IPS-18c (cell line): Measurements from ENCODE around the gene CUBN.
"Not testable (repeated sequence)": the region's sequence is repeated elsewhere in the genome, so short reads cannot be mapped to it uniquely, and the experiment has no call there.

Source experiments
- H3K4me3 ChIP-seq: 2 replicates; pipeline ENCODE4 v1.7.0; 2013; ENCODE audit warnings: low read depth, mild to moderate bottlenecking, low read length, moderate library complexity; ENCODE audit not compliant: insufficient read depth
- H3K9me3 ChIP-seq: one replicate; pipeline ENCODE4 v1.6.1; 2013; ENCODE audit warnings: mild to moderate bottlenecking, low read length, moderate library complexity; ENCODE audit not compliant: control insufficient read depth, insufficient read depth

The CUBN gene

DNA sequence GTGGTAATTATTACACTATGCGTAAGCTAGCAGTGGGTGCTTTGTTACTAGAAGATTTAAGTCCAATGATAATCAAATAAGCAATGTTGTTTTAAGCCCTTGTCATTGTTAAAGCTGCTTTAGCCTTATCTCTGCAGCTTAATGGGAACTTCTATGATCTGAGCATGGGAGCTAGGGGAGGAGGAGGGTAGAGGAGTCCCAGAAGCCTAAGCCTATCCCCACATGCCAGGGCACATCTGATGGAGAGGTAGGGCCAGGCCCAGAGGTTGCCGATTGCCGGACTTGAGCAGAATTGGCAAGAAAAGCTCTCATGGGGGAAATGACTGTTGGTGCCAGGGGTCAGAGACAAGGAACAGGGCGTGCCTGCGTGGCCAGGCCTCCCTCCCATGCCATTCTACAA is 13.4 kb downstream of the CUBN start:
- Histone ChIP-seq H3K4me3 (no peak overlapping the region), H3K9me3 (no peaks in the 10 kb centered on the region)

DNA sequence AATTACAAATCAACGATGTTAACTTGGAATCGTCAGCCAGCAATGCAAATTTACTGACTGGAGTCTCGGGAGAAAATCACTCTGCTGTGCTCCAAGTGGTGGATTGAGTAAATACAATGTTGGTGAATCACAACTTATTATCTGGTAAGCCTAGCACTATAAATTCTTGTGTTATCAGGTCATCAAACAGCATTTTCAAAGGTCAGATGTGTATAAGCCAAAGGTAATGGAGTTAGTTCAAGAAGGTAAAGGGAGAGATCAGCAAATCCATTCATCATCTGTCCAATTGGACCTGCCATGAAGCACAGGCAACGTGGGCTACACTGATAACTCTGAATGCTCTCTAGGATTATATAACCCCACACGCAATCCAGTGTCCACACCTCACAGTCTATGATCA is 13.9 kb downstream of the CUBN start:
- Histone ChIP-seq H3K4me3 (no peak overlapping the region), H3K9me3 (no peaks in the 10 kb centered on the region)

DNA sequence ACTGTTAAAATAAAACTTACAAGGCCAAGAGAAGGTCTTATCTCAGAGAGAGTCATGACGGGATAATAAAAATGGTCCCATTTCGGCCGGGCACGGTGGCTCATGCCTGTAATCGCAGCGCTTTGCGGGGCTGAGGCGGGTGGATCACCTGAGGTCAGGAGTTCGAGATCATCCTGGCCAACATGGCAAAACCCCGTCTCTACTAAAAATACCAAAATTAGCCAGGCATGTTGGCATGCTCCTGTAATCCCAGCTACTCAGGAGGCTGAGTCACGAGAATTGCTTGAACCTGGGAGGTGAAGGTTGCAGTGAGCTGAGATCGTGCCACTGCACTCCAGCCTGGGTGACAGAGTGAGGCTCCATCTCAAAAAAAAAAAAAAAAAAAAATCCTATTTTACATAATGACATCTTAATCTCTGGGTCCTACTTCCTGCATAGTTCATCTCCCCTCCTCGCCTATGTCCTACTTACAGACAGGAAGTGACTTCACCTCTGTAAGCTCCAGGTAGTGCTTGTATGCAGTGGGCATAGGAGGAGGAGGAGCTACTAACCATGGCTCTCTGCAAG is 14.7 kb downstream of the CUBN start:
- not testable (repeated sequence) for H3K9me3 ChIP-seq, H3K4me3 ChIP-seq

DNA sequence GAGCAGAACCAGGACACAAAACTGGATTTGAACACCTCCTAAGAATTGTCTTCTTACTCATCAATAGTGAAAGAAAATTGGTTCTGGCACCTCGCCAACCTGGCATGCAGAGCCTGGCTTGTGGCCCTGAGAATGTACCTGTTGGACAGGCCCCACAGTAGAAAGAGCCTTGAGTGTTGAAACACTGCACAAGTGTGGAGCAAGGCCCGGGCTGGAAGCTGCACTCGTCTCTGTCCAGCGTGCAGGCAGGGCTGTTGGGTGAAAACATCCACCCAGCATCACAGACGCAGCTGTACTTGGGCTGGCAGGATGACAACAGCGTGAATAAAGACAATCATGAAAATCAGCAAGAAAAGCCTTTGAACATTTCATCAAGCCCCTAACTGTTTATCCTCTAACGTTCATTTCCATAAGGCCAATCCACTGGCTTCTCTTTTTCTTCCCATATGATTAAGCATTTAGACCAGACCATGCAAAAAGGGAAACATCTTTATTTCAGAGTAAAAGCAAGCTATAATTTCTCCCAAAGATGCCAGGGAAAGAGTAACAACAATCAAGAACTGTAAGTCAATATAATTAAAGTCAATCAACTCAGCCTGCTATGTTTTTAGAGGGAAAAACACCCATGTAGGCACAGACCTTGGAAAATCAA is 15.6 kb downstream of the CUBN start:
- H3K4me3 ChIP-seq = no peak overlapping the region
- H3K9me3 ChIP-seq = no peaks in the 10 kb centered on the region

DNA sequence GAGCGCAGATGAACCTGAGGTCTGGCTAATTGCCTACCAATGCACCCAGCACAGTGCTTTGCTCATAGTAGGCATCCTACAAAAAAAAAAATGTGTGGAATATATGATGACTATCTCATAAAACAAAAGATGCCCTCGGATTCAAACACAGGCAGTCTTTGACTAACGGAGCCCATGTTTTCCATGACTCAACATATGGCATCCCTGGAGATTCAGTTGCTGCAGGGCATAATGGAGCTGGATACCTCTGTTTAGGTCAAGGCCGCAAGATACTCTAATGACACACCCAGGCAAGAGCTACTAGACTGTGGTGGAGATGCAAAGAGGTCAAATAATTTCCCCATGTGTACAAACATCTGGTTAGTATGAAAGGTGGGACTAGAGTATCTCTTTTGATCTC is 16.3 kb downstream of the CUBN start:
- no peaks in the 10 kb centered on the region for H3K9me3 ChIP-seq
- no peak overlapping the region for H3K4me3 ChIP-seq

DNA sequence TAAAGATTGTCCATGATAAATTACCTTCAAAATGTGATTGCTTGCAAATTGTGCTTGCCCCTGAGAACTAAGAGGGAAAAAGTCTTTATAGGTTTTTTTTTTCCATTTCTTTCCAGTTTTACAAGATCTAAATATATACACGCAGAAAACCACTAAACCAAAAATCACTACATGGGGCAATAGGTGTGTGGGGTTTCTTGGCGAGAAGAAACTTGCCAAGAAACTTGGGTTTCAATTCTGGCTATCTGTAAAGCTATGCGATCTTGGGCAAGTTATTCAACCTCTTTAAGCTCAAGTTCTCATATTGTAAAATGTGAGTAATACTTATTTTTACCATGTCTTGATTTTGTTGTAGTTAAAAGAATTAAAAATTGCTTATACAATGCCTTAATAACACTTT is 17.0 kb downstream of the CUBN start:
- Histone ChIP-seq H3K9me3 (no peaks in the 10 kb centered on the region), H3K4me3 (no peak overlapping the region)

DNA sequence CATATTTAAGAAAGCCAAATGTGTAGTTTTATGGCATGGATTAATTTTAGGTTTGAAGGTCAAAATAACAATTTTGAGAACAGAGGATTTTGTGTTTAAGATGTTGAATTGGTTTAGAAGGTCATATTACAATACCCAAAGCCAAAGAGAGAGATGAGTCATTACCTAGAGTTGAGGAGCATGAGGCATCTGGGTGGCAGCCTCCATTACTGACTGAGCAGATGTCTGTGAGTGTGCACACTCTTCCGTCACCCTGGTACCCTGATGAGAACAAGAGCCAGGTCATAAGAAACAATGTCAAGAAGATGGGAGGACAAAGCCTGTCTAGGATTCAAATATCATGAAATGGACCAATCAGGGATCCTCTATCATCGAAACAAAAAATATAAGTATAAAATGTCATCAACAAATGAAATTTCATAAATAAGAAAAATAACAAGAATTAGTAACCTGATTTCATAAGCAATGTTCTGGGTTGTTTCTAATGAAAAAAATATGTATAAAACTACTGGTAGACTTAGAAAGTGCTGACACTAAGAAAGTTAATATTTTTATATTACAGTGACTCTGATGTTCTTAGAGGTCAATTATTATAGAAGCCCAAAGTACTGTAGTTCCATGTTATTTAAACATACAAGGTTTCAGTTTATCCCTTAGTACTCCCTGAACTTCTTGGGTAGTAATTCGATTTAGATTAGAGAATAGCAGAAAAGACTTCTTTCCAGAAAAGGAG is 20.0 kb downstream of the CUBN start:
- Histone ChIP-seq H3K9me3 (no peaks in the 10 kb centered on the region), H3K4me3 (no peak overlapping the region)

DNA sequence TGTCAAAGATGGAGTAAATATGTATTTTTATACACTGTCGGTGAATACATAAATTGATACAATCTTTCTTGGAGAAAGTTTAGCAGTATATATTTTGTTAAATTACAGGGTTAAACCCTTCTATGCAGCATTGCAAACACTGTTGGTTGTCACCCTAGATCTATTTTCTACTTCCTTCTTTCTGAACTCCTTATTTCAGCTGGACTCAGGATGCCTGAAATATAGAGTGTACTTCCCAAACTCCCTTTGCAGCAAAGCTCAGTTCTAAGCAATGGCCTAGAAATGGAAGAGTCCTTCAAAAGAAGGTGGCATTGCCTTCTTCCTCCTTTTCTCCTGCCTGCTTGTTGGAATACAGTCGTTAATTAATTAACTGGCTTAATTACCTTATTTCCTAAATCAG is 20.6 kb downstream of the CUBN start:
- Histone ChIP-seq H3K9me3 (no peaks in the 10 kb centered on the region), H3K4me3 (no peak overlapping the region)

DNA sequence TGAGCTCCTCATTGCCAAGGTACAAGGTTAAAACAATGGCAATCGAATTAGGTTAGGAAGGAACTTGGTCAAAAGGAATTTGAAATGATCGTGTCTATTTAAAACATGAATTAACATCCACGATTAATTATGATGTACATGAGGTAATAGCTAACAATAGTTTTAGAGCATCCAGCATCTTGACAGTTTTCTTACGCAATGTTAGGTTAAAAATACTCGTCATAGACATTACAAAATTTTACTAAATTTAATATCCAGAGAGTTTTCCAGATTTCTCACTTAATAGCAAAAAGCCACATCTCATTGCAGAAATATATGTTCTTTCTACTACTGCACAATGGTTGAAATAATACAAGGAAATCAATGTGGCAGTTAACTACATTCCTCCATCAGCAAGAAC is 22.6 kb downstream of the CUBN start:
- Histone ChIP-seq H3K9me3 (no peaks in the 10 kb centered on the region), H3K4me3 (no peak overlapping the region)

DNA sequence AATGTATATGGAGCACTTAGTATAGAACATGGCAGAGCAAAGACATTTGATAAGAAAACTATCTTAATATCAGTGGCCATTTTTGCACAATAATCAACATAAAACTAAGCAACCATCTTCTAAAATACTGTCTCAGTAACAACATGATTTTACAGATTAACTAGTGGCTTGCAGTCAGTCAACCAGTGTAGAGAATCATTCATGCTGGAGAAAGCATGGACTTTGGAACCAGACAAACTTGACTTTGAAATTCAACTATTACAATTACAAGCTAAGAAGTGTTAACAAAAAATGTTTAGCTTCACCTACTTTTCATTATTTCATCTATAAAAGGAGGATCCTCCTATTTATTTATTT is 27.7 kb downstream of the CUBN start:
- no peaks in the 10 kb centered on the region for H3K9me3 ChIP-seq

DNA sequence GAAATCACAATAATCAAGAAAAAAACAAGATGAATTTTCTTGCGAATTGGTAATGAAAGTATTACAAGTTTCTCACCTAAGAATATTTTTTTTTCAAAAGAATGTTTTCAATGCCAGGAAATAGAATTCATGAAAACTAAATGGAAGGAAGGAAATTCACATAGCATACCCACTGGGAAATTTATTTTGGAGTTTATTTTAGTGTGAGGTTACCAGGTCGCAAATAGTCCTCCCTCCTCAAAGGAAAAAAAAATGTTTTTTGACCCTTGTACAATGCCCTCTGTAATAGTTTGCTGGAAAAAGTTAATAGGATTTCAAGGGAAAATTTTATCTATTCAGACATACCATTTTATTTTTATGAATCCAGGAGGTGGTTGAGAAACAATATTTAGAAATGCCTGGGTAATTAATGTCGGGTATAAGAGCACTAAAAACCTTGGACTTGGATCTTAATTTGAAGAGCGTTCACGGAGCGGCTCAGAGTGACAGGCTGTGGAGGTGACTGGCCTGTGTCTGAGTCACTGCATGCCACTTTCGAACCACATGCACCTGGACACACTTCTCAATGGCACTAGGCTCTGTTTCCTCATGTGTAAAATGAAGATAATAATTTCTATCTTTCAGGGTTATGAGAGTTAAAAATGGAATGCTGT is 28.2 kb downstream of the CUBN start:
- Histone ChIP-seq H3K4me3 (no peak overlapping the region), H3K9me3 (no peaks in the 10 kb centered on the region)

More for the DNA sequence above, 27.7 kb downstream of the CUBN start:
- no peak overlapping the region for H3K4me3 ChIP-seq

DNA sequence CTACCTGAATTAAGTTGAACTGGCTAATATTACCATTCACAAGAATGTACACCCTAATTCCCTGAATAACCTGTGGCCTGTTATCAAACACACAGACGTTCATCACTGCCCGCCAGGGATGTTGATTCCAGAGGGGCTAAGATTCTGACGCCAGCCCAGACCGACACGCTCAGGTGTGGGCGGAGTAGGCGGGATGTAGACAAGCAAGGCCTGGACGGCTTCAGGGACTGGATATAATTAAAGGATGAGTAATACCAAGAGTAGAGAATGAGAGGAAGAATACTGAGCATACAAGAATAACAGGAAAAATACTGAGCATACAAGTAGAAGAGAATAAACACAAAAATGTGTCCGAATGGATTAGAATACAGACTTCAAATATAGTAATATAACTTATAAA is 29.0 kb downstream of the CUBN start:
- H3K9me3 ChIP-seq = no peaks in the 10 kb centered on the region

DNA sequence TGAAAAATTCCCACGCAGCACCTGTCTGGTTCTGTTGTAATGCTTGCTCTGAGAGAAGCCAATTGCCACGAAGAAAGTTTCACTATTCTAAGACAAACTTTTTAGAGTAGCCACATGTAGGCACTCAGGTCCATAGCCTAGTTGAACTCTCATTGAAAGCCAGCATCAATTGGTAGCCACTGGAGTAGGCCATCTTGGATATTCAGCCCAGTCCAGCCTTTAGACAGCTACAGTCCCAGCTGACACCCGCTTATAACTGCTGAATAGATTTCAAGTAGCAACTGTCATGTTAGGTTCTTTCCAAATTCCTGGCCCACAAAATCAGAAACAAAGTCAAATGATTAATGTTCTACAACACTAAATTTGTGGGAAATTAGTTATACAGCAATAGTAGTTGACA is 31.6 kb downstream of the CUBN start:
- no peaks in the 10 kb centered on the region for H3K9me3 ChIP-seq
- H3K4me3 ChIP-seq = no peak overlapping the region

More for the DNA sequence above, 29.0 kb downstream of the CUBN start:
- H3K4me3 ChIP-seq = no peak overlapping the region

DNA sequence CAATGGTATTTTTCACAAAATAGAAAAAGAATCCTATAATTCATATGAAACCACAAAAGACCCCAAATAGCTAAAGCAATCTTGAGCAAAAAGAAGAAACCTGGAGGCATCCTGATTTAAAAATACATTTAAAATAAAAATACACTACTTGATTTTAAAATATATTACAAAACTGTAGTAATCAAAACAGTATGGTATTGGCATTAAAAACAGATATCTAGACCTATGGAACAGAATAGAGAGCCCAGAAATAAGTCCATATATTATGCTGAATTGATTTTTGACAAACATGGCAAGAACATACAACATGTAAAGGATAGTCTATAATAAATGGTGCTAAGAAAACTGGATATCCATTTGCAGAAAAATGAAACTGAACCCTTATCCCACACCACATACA is 34.8 kb downstream of the CUBN start:
- H3K9me3 ChIP-seq = no peaks in the 10 kb centered on the region
- H3K4me3 ChIP-seq = no peak overlapping the region

DNA sequence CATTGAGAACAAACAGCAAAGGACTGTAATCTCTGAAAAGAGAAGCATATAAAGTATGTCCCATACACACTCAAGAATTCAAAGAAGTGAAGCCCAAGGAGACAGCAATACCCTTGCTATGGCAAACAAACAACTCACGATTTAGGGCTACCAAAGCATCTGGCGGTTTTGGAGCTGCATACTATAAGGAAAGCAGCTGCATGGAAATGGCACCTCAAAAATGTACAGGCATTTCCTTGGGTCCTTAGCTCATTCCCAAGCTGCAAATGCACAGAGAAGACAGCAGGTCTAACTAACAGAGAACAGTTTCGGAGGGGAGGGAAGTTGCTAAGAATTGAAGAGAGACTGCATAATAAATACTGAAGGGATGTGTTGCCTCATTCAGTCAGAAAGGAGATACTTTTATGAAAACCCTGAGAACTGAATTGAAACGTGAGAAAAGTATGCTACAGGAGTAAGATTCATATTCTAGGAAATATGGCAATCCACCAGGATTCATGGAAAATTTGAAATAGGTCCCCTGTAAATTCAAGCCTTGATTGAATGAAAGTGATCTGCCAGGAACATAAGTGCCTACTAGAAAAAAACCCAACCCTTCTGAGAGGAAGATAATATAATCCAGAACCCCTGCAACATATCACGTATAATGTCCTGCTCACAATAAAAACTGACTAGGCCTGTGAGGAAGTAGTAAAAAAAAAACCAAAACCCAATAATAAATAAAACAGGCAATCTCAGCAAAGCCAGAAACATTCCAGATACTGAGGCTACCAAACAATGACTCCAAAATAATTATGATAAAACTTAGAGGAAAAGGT is 36.4 kb downstream of the CUBN start:
- Histone ChIP-seq H3K4me3 (no peak overlapping the region), H3K9me3 (no peaks in the 10 kb centered on the region)

DNA sequence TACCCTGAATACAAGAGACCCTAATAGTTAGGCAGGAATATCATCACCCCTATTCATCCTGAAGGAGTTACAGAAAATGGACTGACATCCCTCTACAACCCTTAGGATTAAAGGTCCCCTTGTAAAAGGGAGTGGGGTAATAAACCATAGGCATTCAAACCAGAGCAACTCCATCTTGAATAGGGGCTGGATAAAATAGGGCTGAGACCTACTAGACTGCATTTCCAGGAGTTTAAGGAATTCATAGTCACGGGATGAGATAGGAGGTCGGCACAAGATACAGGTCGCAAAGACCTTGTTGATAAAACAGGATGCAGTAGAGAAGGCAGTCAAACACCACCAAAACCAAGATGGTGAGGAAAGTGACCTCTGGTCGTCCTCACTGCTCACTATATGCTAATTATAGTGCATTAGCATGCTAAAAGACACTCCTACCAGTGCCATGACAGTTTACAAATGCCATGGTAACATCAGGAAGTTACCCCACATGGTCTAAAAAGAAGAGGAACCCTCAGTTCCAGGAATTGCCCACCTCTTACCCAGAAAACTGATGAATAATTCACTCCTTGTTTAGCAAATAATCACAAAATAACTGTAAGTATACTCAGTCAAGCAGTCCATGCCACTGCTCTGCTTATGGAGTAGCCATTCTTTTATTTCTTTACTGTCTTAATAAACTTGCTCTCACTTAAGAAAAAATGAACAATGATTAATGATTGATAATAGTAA is 37.2 kb downstream of the CUBN start:
- Histone ChIP-seq H3K9me3 (no peaks in the 10 kb centered on the region), H3K4me3 (no peak overlapping the region)
